Activated CD4-positive, alpha-beta T cell treated with anti-CD3 and anti-CD28 coated beads for 24 hours (primary cell): ENCODE measurements around the gene CAPN13.

ENCODE experiments used
- DNase-seq, 2 donors: peaks; one replicate each; pipeline ENCODE4 v3.0.0-alpha.2; 2020; ENCODE audit warnings: low read depth in 2 of 2

CAPN13 gene

DNA sequence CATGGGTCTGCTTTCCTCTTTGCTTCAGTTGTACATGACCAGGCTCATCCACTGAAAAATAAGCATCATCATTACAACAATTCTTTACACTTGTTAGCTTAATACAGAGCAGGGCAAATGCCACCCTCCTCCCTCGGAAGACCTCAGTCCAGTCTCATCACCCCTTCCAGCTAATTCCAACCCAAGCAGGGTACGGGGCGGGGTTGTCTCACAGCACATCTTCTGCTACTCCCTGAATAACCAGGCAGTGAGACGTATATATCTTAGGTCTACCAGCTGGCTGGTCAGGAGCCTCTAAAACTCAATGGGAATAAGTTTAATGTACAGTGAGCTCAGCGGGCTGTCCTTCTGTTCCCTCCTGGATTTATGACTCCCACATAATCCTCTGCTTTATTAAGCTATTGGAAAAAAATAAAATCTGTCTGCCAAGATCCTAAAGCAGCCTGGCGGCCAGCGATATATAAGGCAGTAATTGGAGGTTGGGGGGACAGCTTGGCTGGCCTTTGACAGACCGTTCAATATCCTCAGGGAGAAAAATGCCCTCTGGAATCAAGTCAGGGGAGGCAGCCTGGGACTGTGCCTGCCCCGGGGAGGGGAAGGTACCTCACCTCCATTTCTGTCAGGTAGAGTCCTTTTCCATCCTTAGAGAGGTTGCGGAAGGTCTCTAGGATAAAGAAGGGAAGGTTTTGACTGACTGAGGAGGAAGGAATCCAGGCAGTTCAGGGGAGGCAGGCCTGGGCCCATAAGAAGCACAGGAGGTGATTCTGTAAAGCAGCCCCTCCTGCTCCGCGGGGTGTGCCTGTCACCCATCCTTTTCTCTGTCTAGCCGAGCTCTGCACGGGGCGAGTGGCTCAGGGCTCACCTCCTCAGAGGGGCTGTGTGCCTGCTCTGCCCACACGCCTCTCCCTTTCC lies 76.3 kb downstream of the CAPN13 start:
- no peak for DNase-seq

DNA sequence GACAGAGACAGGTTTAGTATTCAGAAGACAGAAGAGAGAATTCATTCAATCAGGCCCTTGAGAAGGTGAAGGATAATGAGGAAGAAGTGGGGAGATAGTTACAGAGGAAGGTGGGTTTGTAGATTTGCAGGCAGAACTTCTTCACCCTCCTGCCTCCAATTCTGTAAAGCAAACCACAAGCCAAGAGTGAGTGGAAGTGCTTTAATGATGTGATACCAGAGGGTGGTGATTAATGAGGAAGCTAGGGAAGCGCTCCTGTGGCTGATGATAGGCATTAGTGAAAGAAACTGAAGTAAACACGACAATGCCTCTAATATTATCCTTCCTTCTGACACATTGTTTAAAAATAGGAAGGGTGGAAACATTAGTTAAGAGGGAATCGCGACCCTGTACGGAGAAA lies 78.2 kb downstream of the CAPN13 start:
- DNase-seq: no peak

DNA sequence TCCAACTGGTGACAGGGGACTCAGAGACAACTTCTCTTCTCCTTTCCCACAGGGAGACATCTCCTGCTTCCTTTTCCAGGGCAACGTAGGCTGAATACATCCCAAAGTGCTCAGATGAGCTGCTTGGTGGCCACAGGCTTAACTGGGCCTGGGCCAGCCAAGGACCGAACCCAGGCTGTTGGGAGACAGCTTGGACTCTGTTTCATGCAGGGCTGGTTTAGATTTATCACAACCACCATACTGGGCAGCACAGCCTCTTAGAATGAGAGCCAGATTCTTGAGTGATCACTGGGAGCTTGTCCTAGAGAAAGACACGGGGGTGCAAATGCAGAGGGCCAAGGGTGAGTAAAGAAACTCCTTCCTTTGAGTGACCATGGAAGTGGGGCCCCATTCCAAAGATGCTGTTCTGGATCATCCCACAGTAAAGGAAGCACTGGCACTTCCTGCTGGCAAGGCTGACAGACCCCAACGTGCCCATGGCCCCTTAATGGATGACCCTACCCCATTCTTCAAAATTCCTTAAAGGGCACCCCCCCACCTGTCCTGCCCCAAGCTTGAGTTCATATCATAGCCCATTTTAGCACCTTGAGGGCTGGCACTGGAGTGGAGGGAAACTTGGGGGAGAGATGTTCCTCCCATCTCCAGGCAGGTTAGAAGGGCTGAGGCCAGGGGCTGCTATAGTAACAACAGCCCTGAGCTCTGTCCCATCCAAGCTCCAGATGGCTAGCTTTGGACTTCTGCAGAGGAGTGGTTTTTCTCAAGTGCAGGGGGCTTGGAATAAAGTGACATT lies 84.1 kb downstream of the CAPN13 start:
- no peak for DNase-seq

DNA sequence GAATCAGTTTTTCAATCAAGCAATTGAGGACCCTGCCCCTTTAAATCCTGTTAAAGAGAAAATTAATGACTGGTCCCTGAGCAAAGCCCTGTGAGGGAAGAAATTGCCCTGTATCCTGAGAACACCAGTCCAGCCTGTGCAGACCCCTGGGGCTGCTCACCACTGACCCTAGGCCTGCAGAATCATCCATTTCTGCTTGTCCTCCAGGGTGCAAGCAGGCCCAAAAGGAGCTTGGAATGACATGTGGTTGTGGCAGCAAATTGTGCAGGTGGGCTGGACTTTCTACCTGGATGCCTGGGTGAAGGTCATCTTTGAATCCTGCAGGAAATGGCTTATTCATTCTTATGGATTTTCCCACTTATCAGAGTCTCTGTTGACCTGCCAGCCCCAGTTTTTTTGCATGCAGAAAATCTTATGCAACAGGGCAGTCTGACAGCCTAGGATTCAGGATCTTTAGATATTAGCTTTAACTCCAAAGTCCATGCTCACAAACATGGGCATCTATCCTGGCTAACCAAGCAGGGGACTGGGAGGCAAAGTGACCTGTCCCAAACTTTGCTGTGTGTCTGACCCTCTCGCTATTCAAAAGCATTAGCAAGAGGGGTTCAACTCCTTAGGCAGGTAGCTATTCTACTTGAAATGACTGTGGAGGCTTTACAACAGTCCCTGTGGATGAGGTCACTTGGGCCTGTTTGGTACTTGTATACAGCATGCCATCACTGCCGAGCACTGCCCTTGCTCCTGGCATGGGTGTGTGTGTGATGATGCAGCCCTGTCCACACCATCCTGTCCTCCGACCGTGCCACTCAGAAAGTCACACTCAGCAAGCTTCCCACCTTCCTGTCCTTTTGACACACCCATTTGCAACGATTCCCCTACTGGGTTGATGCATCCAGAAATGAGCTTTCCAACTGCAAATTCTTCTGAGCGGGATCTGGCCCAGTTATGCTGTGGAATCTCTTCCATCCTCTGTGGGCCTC lies 85.3 kb downstream of the CAPN13 start:
- DNase-seq: no peak

DNA sequence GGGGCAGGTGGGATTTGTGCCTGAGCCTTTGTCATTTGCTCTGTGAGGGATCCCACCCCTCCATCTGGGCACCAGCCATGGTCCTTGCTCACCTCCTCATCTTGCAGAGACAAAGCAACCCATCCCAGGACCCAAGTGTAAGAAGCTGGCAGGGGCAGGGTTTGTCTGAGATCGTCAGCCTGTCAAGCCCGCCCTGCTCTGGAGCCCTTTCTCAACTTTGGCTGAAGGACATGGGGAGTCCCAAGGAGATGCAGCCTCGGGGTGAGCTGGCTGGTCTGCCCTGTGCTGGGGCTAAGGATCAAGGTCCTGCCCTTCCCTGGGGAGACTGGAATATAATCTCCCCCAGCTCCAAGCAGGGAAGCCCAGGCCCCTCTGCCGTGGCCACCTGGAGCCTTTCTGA lies 86.0 kb downstream of the CAPN13 start:
- no peak for DNase-seq

DNA sequence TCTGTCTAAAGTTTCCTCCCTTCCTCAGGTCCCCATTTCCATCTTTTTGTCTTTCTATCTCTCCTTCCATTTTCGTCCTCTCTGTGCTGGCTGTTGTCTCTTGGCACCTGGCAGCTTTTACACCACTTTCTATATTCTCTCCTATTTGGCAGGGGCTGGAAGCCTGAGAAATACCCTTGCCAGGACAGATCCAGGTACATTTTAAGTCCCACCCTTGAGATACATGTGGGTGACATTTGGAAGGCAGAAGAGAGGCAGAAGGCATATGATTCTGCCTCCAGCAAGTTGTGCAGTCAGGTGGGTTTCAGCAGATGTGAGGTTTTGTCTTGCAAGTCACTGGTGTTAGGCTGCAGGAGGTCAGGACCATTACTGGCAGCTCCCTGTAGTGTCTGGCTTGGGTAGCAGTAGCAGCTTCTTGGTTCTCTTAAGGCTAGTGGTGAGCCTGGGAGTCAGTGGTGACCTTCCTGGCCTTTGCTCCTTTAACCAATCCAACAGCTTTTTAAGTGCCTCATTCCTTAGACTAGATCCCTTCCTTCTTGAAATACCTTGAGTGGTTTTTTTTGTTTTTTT lies 90.1 kb downstream of the CAPN13 start:
- DNase-seq: no peak

DNA sequence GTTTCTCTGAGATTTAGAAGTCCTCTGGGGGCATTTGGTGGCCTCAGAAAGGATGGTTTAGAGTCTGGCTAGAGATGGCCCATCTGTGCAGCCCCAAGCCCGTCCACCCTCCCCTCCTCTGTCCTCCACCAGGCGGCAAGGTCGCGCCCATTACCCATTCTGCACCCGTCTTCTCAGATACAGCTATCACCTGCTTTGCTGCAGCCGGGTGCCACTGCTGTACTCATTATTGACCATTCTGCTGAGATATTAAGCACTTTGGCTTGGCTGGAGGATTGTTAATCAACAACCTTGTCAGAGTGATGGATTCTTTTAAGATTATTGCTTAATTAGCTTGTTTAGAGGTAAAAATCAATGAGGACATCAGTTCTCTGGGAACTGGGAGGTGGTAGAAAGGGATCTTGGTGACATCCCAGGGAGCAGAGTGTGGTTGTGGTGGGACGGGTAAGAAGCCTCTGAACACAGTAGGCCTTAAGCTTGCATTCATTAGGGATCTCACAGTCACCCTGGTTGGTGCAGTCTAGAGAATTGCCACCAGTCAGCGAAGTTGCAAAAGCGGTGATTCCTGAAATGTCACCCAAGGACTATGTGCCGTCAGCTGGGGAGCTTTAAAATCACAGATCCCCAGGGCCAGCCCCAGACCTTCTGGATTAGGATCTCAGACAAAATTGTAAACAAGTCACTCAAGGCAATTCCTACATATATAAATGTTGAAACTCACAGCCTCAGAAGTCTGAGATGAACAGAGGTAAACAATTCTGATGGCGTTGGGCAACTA lies 90.9 kb downstream of the CAPN13 start:
- DNase-seq: no peak

DNA sequence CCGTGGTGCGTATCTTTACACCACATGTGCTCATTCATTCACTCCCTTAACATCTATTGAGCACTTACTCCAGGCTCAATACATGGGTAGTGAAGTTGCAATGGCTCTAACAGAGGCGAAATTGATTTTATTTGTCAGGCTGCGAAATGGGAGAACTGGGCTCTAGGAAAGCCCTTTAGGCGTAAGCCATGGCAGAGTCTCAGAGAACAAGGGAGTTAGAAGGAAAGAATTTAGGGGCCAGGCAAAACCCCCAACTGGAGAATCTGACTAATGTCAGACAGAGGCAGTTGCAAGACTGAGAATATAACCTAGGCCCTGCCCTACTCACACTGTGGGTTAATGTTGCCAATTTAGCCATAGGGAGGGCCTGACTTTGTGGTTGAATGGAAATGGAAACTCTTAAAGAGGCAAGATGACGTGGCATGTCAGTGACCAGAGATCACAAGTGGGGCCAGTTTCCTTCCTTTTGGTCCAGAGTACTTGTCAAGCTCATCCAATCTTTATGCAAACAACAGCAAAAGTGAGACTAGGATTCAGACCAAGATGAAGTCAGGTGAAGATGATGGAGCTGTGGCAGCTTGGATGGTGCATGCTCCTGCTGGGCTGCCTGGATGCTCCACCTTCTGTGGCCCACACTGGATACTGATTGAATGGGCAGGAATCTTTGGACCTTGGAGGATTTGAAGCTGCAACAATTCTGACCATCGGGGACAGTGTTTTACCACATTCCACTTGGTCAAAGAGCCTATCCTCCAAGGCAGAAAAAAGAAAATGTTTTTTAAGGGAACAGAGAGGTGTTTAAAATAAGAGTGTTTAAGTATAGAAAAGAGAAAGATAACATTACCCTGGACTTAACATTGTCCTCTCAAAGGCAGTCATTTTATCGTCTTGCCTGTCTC lies 92.2 kb downstream of the CAPN13 start:
- no peak for DNase-seq

DNA sequence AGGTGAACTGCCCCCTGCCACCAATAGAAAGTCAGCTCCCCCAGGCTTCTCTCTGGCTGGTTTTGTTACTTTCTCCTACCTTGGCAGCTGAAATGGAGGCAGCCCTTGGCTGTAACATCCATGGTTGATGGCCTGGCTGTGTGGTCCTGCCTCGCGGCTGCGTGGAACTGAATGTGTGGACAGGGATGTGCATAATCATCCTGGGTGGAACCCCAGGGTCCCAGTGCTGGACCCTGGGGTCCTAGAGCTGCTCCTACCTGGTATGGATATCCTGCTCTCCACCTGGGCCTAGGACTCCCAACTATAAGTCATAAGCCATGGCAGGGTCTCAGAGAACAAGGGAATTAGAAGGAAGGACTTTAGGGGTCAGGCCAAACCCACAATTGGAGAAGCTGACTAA lies 93.5 kb downstream of the CAPN13 start:
- DNase-seq: no peak

DNA sequence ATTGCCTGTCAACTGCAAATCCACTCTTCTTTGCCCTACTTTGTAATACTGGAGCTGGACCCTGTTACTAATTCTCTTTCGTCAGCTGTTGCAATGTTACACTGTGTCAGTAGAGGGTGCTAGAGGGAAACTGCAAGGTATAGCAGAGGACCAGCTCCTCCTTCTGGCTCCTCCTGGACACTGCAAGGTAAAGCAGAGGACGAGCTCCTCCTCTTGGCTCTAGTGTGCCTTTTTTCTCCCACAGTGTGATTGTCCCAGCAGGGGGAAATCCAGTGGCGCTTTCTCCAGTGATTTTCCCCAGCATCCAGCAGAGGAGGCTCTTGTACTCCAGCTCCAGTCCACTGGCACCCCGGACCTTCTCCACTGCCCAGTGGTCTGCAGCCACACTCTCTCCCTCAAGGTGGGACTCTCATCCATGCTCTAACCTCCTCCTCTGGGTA lies 95.6 kb downstream of the CAPN13 start:
- DNase-seq: peak; percentile 80 to 82

DNA sequence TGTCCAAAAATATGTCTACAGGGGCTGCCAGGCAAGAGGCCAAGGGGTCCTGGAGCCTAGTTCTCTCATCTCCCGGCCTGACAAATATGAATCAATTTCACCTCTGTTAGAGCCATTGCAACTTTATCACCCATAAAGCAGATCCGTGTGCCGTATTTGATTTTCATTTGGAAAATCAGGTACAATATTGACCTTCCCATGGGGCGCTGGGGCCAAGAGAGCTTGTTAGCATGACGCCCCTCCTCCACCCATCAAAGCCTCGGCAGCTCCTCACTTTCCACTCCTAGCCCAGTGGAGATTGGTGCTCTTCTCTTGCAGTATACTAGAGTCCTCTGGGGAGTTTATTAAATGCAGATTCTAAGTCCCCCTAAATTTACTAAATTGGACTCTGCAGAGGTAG lies 96.8 kb downstream of the CAPN13 start:
- no peak for DNase-seq

DNA sequence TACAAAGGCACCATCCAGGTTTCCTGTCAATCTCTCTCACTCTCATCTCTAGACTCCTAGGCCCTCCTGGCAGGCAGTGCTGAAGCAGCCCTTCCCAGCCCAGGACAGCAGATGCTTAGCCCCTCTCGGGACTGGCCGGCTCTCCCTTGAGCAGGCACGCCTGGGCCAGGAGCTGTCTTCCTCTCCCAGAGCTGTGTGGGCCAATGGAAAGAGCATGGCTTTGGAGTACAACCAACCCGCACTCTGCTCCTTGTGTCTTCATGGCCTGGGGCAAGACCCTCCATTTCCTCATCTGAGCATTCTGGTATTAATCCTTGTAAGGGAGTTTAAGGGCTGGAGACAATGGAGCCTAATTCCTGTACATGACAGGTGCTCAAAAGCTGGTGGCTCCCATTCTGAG lies 97.2 kb downstream of the CAPN13 start:
- DNase-seq: no peak

DNA sequence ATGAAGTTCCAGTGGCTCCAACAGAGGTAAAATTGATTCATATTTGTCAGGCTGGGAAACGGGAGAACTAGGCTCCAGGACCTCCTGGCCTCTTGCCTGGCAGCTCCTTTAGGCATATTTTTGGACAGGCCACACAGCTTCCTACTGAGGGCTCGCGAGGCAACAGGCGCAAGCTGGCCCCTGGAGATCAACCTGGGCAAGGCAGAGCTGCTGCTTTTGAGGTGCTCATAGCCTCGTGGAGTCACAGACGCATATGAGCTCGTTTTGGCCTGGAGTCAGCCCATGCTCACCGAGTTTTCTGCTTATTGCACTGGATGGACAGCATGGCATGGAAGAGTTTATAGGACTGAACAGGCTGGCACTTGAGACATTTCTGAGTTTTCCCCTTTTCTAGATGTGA lies 97.7 kb downstream of the CAPN13 start:
- DNase-seq: no peak

DNA sequence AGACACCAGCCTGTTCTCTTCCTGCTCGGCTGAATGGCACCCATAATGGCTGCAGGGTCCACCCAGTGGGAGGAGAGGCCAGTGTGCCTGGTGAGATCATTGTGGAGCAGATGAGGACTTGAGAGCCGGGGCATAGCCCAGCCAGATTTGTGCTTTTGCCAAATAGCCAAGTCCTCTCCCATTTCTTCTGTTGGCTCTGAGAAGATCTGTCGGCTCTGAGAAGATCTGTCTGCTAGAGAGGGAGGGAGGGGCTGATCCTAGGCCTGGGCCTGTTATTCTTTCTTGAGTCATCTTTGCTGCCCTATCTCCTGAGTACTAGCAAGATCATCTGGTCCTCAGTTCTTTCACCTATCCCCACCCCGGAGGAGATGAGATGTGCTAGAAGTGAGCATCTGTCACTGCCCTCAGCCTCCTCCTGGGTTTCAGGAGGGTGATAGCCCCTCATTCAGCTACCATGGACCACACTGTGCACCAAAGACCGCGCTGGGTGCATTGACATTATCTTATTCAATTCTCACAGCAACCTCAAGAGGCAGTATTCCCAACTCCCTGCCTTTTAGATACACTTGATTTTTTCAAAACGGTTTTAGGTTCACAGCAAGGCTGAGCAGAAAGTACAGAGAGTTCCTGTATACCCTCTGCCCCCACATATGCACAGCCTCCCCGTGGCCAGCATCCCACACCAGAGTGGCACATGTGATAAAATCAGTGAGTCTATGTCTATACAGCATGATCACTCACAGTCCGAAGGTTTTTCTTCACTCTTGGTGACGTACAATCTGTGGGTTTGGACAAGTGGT lies 98.6 kb downstream of the CAPN13 start:
- no peak for DNase-seq

DNA sequence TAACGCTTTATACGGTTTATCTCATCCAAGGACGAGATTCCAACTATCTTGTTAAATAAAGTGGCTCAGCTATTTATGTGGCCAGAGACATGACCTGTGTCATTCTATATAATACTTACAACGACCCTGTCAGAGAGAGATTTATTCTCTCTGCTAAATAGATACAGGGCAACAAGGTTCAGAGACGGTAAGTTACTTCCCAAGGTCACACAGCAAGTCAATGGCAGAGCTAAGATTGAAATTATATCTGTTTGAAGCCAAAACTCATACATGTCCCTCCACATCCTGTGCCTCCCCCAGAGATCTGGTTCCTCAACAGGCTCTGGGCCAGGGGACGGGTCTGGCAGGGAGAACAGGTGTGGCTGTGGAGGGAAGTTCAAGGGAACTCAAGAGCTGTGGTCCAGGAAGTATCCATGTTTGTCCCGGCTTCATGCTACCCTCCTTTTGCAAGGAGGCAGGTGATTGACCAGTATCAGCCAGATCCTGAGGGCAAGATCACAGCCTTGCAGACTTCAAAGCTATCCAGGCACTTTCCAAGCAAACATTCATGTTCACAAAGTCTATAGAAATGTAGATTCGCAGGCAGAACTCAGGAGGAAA lies 99.8 kb downstream of the CAPN13 start:
- no peak for DNase-seq

DNA sequence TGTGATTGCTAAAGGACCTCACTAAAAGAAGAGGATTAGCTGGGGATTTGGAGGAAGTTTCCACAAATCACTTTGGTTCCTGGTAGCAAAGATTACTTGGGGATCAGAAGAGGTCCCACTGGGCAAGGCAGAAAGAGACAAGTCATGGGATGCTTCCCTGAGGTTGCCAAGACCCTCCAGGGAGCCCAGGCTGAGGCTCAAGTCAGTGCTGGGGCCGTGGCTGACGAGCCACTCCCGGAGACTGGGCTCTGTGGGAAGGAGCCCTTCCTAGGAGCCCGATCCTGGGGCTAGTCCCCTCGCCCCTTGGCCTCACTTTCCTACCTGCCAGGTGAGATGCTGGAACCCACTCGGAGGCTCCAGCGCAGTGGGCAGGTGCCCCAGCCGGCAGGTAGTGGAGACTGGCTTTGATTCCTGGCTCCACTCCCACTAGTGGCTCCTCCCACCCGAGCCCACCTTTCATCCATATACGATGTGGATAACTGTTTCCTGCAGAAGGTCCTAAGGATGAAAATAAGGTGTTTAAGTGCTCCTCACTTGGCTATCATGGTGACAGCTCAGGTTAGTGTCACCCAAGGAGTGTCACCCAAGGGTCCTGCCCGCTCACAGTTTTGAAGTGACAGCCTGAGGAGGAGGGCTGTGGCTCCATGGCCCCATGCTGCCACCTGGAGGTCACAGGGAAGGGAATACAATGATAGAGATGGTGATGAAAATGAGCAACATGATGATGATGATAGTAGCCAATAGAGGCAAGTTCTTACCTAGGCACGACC lies 100.5 kb downstream of the CAPN13 start:
- DNase-seq: peak; percentile 65 to 67

DNA sequence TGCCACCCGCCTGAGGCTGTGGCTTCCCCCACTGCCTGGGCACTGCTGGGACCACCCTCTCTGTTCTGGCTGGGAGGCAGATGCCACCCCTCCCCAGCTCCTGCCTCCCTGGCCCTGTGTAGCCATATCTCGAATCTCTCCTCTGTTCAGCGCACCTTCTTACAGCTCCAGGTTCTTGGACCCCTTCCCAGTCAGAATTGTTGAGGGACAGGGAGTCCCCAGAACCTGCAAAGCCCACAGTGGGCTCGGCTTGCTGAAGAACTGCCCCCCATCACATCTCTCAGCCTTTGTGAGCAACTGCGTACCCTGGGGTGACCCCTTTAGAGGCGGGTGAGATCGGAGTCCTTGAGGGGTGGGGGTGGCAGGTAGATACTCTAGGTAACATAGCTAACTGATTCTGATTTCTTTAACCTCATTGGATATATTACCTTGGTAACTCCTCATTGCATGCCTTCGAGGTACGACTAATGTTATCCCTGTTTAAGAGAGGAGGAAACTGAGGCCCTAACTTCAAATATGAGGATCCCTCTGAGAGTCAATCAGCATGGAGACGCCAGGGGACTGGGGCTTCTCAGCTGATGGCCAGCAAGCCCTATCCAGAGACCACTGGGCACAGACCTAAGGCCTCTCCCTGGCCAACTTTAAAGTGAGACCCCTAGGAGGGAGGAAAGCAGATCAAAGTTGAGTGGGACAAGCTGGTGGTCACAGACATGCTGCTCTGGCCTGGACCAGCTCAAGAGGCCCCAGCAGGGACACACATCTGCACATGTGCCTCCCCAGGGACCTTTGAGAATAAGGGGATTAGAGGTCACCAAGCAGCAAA lies 101.3 kb downstream of the CAPN13 start:
- DNase-seq: no peak
